MM.1S (cell line): ENCODE results near the gene SLC37A1.

Experiments used
- EZH2 ChIP-seq: fragments of 300-600 bp; sonication (generic); optimal IDR thresholded peaks from 2 replicates; pipeline ENCODE3; 2017; ENCODE audit warnings: low read depth, mild to moderate bottlenecking, antibody characterized with exemption, low read length, mixed read lengths
- TF ChIP-seq, protein P1 (sequence below): fragments of 300-600 bp; sonication (generic); IDR thresholded peaks from 2 replicates; pipeline ENCODE4 v1.5.1; 2016; ENCODE audit warnings: antibody characterized with exemption, low read length, mixed read lengths

DNA sequence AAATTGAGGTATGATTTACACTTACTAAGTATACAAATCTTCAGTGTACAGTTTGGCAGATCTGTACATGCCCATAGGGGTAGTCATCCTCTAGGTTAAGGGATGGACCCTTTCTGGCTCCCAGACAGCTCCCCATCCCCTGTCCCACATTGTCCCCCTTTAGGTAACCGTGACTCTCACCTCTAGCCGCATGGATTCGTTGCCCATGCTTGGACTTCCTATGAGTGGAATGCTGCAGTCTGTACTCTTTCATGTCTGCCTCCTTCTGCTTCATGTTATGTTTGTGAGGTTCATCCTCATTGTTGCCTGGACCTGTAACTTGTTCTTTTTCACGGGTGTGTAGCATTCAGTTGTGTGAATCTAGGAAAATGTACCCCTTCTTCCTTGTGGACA lies 20.3 kb downstream of the SLC37A1 start:
- TF ChIP-seq, protein P1, sequence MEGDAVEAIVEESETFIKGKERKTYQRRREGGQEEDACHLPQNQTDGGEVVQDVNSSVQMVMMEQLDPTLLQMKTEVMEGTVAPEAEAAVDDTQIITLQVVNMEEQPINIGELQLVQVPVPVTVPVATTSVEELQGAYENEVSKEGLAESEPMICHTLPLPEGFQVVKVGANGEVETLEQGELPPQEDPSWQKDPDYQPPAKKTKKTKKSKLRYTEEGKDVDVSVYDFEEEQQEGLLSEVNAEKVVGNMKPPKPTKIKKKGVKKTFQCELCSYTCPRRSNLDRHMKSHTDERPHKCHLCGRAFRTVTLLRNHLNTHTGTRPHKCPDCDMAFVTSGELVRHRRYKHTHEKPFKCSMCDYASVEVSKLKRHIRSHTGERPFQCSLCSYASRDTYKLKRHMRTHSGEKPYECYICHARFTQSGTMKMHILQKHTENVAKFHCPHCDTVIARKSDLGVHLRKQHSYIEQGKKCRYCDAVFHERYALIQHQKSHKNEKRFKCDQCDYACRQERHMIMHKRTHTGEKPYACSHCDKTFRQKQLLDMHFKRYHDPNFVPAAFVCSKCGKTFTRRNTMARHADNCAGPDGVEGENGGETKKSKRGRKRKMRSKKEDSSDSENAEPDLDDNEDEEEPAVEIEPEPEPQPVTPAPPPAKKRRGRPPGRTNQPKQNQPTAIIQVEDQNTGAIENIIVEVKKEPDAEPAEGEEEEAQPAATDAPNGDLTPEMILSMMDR, result no peak
- no peak for TF ChIP-seq EZH2
